HG03442 (cell line): ENCODE data around the gene NDUFV2.
"Not testable (repeated sequence)": the region's sequence is repeated elsewhere in the genome, so short reads cannot be mapped to it uniquely, and the experiment has no call there.

Experiments
- ATAC-seq: cut with Tn5 transposase; IDR thresholded peaks from one replicate; pipeline ENCODE4 v1.9.1; 2021; ENCODE audit warnings: mild to moderate bottlenecking, moderate library complexity; ENCODE audit not compliant: unreplicated experiment

NDUFV2 gene

DNA sequence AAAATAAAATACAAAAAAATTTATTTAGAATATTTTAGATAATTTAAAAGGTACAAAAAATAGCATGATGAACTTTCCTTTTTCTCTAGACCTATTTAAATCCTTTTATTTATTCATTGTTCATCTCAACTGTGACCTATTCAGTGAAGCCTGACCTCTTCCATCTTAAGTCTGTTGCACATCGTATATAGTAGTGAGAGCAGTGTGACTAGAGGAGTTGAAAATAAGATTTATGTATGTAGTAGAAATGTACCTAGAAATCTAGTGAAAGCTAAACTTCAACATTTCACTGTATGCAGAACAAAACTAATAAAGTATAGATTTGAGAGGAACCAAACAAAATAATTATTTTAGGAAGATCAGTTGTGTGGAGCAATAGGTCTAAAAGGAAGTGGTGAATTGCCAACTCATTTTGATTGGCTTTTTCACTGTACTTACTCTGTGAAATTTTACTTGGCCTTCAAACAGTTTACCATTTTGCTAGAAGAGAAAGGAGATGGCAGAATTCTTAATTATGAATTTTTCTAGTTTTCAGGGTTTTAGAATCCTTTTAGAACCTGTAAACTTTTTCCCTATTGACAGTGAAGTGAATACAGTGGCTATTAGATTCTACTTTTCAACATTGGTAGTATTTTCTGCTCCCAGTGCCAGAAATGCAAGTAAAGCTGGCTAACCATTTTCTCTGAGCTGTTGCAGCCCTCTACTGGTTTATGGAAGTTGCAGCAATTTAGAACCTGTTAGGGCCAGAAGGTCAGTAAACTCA is 45.1 kb downstream of the NDUFV2 start:
- peak; percentile 45 for ATAC-seq

DNA sequence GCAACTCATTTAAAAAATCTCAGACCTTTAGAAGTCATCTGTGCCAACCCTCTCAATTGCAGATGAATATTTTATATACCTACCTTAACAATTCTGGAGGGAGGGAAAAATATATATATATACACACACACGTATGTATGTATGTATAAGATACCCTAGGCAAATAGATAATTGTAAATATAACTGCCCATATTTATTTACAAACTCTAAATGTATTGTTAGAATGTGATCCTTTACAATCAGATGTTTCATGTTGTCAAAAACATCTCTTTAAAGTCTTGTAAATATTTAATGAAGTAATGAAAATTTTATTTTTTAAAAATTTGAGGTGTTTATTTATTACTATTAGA is 45.7 kb downstream of the NDUFV2 start:
- ATAC-seq = no peak

DNA sequence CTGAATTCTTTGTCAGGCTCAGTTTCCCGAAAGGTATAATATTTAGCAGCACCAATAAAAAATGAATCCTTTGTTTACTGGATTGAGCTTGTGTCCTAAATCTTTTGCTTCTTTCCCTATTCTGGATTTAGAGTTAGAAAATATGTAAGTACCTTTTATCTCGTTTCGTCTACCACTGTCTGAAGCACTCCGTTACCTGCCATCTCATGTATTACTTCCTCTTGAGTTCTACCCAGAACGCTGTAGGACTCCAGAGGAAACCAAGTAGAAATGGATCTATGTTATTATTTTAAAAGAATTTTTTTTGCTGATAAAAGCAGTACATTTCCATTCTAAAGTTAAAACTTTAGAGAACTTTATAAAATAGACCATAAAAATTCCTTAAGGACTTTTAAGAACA is 47.6 kb downstream of the NDUFV2 start:
- no peak for ATAC-seq

DNA sequence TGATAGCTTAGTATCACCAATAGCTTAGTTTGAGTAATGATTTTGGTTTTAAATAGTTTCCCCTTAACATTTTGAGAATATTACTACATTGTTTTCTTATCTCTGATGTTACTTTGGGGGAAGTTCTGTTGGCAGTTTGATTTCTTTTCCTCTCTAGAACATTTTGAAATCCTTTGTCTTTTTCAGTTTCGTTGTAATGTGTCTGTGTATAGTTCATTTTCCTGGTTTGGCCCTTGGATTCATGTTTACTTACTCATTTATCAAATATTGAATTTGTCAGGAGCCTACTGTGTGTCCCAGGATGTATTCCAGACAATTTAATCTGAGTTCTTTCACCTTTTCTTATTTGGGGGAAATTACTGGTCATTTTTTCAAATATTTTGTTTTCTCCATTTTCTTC is 50.8 kb downstream of the NDUFV2 start:
- no peak for ATAC-seq

DNA sequence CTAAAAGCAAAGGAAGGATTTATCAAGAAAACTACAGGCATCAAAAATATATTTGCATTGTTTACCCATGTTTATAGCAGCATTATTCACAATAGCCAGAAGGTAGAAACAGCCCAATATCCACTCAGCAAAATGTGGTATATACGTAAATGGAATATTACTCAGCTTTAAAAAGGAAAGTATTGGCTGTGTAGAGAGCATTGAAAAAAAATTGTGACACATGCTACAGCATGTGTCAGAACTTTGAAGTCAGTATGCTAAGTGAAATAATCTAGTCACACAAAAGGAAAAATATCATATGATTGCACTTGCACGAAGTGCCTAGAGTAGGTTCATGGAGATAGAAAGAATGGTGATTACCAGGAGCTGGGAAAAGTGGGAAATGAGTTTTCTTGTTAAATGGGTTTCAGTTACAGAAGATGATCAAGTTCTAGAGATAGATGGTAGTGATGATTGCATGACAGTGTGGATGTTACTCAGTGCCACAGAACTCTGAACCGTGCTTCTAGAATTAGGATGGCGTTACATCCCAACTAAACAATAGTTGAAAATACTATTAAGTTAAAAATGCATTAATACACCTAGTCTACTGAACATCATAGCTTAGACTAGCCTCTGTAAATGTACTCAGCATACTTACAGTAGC is 54.2 kb downstream of the NDUFV2 start:
- no peak for ATAC-seq

DNA sequence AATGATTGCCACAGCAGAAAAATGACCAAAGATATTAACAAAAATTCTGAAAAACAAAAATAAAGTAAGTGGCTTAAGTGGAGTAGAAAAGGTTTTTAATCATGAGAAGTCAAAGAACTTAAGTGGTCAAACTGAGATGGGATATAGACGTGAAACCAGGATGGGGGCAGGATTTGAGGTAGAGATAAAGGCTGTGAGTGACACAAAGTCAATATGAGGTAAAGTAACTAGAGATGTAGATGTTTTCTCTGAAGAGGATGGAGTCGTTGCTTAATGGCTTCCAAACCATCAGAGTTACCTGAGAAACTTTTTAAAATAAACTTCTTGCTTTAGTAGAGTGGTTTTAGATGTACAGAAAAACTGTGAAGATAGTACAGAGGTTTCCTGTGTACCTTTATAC is 55.3 kb downstream of the NDUFV2 start:
- no peak for ATAC-seq

DNA sequence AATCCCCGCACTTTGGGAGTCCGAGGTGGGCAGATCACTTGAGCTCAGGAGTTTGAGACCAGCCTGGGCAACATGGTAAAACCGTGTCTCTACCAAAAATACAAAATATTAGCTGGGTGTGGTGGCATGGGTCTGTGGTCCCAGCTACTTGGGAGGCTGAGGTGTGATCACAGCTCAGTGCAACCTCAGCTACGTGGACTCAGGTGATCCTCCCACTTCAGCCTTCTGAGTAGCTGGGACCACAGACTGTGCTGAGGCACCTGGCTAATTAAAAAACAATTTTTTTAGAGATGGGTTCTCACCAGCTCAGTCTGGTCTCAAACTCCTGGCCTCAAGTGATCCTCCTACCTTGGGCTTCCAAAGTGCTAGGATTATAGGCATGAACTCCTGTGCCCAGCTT is 57.5 kb downstream of the NDUFV2 start:
- ATAC-seq = no peak

DNA sequence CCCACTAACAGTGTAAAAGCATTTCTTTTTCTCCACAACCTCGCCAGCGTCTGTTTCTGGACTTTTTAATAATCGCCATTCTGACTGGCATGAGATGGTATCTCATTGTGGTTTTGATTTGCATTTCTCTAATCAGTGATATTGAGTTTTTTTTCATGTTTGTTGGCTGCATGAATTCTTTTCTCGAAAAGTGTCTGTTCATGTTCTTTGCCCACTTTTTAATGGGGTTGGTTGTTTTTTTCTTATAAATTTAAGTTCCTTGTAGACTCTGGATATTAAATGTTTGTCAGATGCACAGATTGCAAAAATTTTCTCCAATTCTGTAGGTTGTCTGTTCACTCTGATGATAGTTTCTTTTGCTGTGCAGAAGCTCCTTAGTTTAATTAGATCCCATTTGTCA is 60.2 kb downstream of the NDUFV2 start:
- not testable (repeated sequence) for ATAC-seq

DNA sequence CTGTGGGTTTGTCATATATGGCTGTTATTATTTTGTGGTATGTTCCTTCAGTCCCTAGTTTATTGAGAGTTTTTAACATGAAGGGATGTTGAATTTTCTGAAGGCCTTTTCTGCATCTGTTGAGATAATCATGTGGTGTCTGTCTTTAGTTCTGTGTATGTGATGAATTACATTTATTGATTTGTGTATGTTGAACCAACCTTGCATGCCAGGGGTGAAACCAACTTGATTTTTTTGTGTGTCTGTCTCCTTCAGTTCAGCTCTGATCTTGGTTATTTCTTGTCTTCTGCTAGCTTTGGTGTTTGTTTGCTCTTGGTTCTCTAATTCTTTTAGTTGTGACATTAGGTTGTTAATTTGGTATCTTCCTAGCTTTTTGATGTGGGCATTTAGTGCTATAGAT is 61.6 kb downstream of the NDUFV2 start:
- ATAC-seq = not testable (repeated sequence)

DNA sequence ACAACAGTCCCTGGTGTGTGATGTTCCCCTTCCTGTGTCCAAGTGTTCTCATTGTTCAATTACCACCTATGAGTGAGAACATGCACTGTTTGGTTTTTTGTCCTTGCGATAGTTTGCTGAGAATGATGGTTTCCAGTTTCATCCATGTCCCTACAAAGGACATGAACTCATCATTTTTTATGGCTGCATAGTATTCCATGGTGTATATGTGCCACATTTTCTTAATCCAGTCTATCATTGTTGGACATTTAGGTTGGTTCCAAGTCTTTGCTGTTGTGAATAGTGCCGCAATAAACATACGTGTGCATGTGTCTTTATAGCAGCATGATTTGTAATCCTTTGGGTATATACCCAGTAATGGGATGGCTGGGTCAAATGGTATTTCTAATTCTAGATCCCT is 63.4 kb downstream of the NDUFV2 start:
- ATAC-seq = not testable (repeated sequence)

DNA sequence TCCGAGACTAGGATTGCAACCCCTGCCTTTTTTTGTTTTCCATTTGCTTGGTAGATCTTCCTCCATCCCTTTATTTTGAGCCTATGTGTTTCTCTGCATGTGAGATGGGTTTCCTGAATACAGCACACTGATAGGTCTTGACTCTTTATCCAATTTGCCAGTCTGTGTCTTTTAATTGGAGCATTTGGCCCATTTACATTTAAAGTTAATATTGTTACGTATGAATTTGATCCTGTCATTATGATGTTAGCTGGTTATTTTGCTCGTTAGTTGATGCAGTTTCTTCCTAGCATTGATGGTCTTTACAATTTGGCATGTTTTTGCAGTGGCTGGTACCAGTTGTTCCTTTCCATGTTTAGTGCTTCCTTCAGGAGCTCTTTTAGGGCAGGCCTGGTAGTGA is 67.0 kb downstream of the NDUFV2 start:
- ATAC-seq = not testable (repeated sequence)

DNA sequence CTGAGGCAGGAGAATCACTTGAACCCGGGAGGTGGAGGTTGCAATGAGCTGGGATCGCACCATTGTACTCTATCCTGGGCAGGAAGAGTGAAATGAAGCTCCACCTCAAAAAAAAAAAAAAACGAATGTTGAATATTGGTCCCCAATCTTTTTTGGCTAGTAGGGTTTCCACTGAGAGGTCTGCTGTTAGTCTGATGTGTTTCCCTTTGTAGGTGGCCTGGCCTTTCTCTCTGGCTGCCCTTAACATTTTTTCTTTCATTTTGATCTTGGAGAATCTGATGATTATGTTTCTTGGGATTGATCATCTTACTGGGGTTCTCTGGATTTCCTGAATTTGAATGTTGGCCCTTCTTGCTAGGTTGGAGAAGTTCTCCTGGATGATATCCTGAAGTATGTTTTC is 69.4 kb downstream of the NDUFV2 start:
- ATAC-seq = not testable (repeated sequence)

DNA sequence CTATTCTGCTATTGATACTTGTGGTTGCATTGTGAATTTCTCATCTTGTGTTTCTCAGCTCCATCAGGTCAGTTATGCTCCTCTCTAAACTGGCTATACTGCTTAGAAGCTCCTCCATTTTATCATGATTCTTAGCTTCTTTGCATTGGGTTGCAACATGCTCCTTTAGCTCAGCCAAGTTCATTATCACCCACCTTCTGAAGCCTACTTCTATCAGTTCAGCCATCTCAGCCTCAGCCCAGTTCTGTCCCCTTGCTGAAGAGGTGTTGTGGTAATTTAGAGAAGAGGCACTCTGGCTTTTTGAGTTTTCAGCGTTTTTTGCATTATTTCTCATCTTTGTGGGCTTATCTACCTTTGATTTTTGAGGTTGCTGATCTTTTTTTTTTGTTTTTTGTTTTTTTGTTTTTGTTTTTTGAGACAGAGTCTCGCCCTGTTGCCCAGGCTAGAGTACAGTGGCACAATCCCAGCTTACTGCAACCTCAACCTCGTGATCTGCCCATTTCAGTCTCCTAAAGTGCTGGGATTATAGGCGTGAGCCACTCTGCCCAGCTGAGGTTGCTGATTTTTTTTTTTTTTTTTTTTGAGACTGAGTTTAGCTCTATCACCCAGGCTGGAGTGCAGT is 70.1 kb downstream of the NDUFV2 start:
- no peak for ATAC-seq

DNA sequence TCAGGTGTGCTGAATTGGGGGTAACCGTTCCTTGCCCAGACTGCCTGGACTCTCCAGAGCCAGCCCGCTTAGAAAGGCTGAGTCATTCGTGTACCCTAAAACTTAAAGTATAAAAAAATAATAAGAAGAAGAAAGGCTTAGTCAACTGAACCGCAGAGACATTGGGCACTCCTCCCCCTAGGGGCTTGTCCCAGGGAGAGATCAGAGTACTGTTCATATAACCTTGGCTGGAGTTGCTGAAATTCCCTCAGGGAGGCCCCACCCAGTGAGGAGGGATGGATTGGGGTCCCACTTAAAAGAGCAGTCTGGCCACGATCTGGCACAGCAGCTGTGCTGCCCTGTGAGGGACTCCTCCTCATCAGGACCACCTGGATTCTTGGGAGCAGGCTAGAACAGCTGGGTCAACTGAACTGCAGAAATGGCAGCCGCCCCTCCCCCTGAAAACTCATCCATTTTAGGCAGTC is 71.3 kb downstream of the NDUFV2 start:
- no peak for ATAC-seq

DNA sequence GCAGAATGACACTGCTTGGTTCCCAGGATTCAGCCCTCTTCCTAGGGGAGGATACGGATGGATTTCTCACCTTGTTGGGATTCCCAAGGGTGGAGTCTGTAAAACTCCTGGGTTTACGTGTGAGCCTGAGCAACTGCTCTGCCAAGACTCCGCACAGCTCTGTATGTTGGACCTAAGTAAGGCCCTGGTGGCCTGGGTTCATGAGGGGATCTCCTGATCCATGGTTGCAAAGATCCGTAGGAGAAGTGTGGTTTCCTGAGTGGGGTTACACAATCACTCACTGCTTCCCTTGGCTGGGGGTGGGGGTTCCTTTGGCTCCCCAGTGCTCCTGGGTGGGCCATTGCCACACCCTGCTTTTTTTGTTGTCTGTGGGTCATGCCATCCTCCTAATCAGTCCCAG is 71.8 kb downstream of the NDUFV2 start:
- no peak for ATAC-seq

DNA sequence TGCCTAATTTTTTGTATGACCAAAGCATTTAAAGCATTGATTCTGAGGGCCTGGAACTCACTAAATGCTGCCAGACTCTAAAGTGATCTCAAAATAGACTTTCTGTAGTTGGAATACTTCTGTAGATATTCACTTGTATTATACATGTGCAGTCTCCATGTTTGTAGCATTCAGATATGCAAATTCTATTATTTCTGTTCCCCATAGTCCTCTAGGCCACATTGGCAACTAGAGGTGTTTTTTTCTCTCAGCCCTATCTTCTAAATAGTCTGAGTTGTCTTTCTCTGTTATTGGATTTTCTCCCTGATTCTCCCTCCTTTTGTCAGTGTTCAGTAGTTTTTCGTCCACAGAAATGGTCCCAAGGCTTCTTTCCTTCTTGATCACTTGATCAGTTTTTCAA is 72.6 kb downstream of the NDUFV2 start:
- no peak for ATAC-seq

DNA sequence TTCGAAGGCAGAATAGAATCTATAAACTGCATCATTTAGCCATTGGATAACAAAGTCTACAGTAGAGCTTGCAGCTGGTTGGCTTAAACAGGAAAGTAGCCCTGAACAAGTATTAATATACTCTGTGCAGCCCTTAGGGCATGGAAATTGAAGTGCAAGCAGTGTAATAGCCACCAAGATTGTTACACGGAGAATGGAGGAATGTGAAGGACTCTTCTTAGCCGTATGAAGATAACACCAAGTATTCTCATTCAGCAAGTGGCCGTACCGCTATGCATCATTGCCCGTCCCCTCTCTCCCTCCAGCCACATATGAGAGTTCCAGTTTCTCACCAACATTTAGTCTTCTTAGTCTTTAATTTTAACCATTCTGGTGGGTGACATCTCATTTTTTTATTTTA is 74.5 kb downstream of the NDUFV2 start:
- no peak for ATAC-seq

DNA sequence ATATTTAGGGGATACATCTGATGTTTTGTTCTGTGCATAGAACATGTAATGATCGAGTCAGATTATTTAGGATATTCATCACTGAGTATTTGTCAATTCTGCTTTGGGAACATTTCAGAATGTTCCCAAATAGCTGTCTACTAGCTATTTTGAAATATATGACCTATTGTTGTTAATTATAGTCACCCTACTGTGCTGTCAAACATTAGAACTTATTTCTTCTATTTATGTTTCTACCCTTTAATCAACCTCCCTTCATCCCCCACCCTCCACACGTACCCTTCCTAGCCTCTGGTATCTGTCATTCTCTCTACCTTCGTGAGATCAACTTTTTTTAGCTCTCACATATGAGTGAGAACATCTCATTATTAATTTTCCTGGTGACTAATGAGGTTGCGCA is 75.0 kb downstream of the NDUFV2 start:
- no peak for ATAC-seq

DNA sequence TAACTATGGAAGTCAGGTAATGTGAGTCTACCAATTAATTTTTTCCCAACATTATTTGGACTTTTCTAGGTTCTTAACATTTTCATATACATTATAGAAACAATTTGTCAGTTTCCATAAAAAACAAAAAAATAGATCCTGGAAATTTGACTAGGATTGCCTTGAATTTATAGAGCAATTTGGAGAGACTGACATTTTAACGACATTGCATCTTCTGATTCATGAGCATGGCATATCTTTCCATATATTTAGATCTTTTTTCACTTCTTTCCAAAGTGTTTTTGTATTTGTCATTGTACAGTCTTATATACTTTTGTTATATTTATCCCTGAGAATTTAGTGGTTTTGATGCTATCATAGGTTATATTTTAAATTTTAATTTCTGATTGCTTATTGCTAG is 76.1 kb downstream of the NDUFV2 start:
- no peak for ATAC-seq

DNA sequence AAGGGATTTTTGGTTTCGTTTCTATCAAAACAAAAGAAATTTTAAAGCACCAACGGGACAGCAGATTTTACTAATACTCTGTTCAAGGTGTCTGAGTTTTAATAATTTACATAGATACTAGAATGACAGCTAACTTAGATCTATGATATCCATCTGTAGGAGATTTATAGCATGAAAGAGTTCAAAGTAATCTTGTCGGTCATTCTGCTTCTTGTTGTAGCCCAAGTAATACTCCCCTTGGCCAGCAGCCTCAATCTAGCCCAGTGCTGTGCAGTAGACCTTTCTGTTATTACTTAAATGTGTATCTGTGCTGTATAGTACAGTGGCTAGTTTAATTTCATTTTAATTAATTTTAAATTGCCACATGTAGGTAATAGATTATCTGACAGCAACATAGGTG is 78.8 kb downstream of the NDUFV2 start:
- no peak for ATAC-seq

DNA sequence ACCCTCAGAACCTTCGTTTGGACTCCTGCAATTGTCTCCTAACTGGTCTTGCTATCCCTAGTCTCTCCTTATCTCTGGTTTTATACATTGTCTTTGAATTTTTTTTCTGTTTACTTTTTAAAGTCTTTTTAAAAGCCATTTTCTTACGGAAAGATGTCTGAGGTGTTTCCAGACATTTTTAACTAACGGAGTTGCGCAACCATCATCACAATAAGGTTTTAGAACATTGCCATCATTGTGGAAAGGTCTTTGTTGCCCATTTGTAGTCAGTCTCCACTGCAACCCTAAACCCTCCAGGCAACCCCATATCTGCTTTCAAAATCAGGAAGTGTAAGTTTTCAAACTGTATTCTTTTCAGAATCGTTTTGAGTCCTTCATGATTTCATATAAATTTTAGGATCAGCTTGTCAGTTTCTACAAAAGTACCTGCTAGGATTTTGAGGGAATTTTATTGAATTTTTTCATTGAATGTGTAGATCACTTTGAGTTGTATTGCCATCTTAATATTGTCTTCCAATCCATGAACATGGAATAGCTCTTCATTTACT is 80.4 kb downstream of the NDUFV2 start:
- no peak for ATAC-seq
